Gastrocnemius medialis (tissue), 4 donors: ENCODE results near the gene GAREM1.

ENCODE experiments used
- CTCF ChIP-seq, 5 experiments: fragments of 450-650 bp in 3 of 5; fragments of 200-600 bp in 2 of 5; sonication (generic) in 2 of 5; IDR thresholded peaks in 4 of 5; conservative IDR thresholded peaks in 1 of 5; 1 replicate in 4 of 5; 2 replicates in 1 of 5; pipeline ENCODE4 v1.5.1; 2016 to 2019; ENCODE audit warnings: antibody characterized with exemption in 5 of 5, mild to moderate bottlenecking in 3 of 5, moderate library complexity in 3 of 5
- POLR2A ChIP-seq, 2 donors: fragments of 450-650 bp; IDR thresholded peaks; one replicate each; pipeline ENCODE4 v1.6.1; 2017; ENCODE audit warnings: antibody characterized with exemption in 2 of 2, mild to moderate bottlenecking in 2 of 2, moderate library complexity in 2 of 2

GRCh38 chr18:32257084-32257785 lies 213.4 kb downstream of the GAREM1 start:
- TF ChIP-seq POLR2A (IDR thresholded peaks at IDR 0.05) (no peak), CTCF (IDR thresholded peaks at IDR 0.05 in 4 of 5, conservative IDR thresholded peaks at IDR 0.05 in 1 of 5) (no peak)
